Tibial nerve (tissue), 3 donors: ENCODE measurements around the gene HSD17B14.

ENCODE experiments used
- CTCF ChIP-seq, 5 experiments: fragments of 200-600 bp in 3 of 5; fragments of 450-650 bp in 2 of 5; sonication (generic) in 3 of 5; IDR thresholded peaks; one replicate each; pipeline ENCODE4 v1.5.1; 2016 to 2019; ENCODE audit warnings: antibody characterized with exemption in 5 of 5, mild to moderate bottlenecking in 3 of 5, moderate library complexity in 2 of 5
- POLR2A ChIP-seq, 2 donors: fragments of 450-650 bp; IDR thresholded peaks; one replicate each; pipeline ENCODE4 v1.6.1; 2017; ENCODE audit warnings: antibody characterized with exemption in 2 of 2, mild to moderate bottlenecking in 2 of 2, moderate library complexity in 2 of 2

DNA sequence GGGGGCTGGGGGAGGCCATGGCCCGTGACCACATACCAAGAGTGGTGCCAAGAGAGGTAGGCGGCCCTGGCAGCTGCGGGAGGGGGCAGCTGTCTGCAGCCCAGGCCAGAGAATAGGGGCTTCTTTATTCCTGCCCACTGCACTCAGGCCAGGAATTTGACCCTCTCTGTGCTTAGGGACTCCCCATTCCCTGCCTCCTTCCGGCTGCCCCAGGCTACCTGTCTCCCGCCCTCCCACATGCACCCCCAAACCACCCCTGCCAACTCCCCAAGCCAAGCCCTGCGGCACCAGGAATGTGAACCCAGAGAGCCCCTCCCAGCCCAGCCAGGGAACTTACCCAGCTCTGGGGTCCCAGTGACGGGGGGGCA, 31.4 kb upstream of the HSD17B14 start:
- TF ChIP-seq CTCF (IDR thresholded peaks at IDR 0.05) = no peak
- no peak for TF ChIP-seq POLR2A (IDR thresholded peaks at IDR 0.05)
